GM19328 (cell line): ENCODE measurements around the gene NAA60.
"Not testable (repeated sequence)": the region's sequence is repeated elsewhere in the genome, so short reads cannot be mapped to it uniquely, and the experiment has no call there.

Experiments used
- ATAC-seq: cut with Tn5 transposase; IDR thresholded peaks from one replicate; pipeline ENCODE4 v1.9.1; 2021; ENCODE audit warnings: mild to moderate bottlenecking, moderate library complexity; ENCODE audit not compliant: unreplicated experiment

Gene NAA60

GRCh38 chr16:3461151-3461550, 17.7 kb downstream of the NAA60 start:
- no peak for ATAC-seq

- ATAC-seq: no peak
Observed at GRCh38 chr16:3465301-3465700, 21.8 kb downstream of the NAA60 start.

GRCh38 chr16:3465911-3466584, 22.6 kb downstream of the NAA60 start:
- ATAC-seq: no peak

GRCh38 chr16:3467182-3467581, 23.7 kb downstream of the NAA60 start:
- ATAC-seq: no peak

- no peak for ATAC-seq
Observed at GRCh38 chr16:3467921-3468320, 24.4 kb downstream of the NAA60 start.

GRCh38 chr16:3468501-3468900, 25.0 kb downstream of the NAA60 start:
- no peak for ATAC-seq

- no peak for ATAC-seq
Observed at GRCh38 chr16:3469736-3470135, 26.3 kb downstream of the NAA60 start.

GRCh38 chr16:3470723-3471122, 27.2 kb downstream of the NAA60 start:
- ATAC-seq: no peak

GRCh38 chr16:3471518-3472176, 28.2 kb downstream of the NAA60 start:
- ATAC-seq: no peak

- ATAC-seq: no peak
Observed at GRCh38 chr16:3472878-3473595, 29.6 kb downstream of the NAA60 start.

- ATAC-seq: not testable (repeated sequence)
Observed at GRCh38 chr16:3473596-3473943, 30.1 kb downstream of the NAA60 start.

- ATAC-seq: no peak
Observed at GRCh38 chr16:3474136-3474779, 30.8 kb downstream of the NAA60 start.

GRCh38 chr16:3474870-3475269, 31.4 kb downstream of the NAA60 start:
- ATAC-seq: not testable (repeated sequence)

GRCh38 chr16:3475604-3476375, 32.3 kb downstream of the NAA60 start:
- no peak for ATAC-seq

GRCh38 chr16:3476409-3476808, 32.9 kb downstream of the NAA60 start:
- ATAC-seq: no peak

GRCh38 chr16:3478242-3478925, 34.9 kb downstream of the NAA60 start:
- no peak for ATAC-seq

GRCh38 chr16:3479654-3480216, 36.3 kb downstream of the NAA60 start:
- ATAC-seq: no peak

- ATAC-seq: no peak
Observed at GRCh38 chr16:3480901-3481695, 37.6 kb downstream of the NAA60 start.
